Subcutaneous adipose tissue (tissue), 4 donors: ENCODE measurements around the gene TXNRD2. TPM values are rescaled to one million over a fixed set of nuclear protein-coding genes. Genes with fewer than 3 reads are reported as not detected.

Experiments
- total RNA-seq, 4 donors: library from RNA; depleted of rRNA; stranded (reverse); fragments of >200 nt; gene quantifications; one replicate each; pipeline ENCODE4 v1.1.0, GENCODE V29; 2016
- TF ChIP-seq, protein P1 (sequence below): fragments of 450-650 bp; IDR thresholded peaks from one replicate; pipeline ENCODE4 v1.5.1; 2016; ENCODE audit warnings: low read depth, mild to moderate bottlenecking, control low read depth, antibody characterized with exemption, moderate library complexity

The TXNRD2 gene
- total RNA-seq, 4 donors from 2014 or later = 11.1 to 28.4 (median 15.8) TPM

DNA sequence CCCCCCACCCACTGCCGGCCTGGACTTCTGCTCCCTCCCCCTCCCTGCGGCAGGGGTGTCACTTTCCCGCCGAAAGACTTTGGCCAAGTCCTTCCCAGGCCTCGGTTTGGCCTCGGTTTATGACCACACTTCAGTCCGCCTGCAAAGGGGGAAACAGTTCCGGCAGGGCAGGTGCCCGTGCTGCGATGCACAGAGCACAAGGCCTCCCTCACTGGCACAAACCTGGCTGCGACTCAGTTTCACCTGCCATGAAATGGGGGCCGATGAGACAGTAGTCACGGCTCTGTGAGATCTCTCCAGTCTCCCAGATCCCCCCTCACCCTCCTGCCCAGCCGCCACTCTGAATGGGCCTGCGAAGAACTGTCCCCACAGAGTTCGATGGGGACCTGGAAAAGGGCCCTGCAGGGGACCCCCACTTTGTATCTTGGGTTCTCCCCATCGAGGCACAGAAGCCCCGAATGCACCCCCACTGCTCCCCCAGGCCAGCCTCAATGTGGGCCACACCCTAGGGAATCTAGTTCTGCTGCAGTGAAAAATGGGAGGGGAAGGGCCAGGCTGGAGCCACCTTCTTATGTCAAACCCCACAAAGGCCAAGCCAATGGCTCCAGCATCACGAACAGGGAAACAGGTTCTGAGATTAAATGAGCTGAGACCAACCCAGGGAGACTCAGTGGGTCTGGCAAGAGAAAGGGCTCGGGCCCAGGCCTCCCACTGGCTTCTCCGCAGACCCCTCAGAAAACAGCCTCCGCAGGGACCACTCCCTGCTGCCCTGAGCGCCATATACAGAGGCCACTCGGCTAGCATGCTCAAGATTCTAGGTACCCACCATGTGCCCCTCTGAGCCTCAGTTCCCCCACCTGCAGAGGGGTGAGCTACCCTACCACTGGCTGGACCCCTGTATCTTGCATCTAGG, 46.0 kb upstream of the TXNRD2 start:
- TF ChIP-seq, protein P1, sequence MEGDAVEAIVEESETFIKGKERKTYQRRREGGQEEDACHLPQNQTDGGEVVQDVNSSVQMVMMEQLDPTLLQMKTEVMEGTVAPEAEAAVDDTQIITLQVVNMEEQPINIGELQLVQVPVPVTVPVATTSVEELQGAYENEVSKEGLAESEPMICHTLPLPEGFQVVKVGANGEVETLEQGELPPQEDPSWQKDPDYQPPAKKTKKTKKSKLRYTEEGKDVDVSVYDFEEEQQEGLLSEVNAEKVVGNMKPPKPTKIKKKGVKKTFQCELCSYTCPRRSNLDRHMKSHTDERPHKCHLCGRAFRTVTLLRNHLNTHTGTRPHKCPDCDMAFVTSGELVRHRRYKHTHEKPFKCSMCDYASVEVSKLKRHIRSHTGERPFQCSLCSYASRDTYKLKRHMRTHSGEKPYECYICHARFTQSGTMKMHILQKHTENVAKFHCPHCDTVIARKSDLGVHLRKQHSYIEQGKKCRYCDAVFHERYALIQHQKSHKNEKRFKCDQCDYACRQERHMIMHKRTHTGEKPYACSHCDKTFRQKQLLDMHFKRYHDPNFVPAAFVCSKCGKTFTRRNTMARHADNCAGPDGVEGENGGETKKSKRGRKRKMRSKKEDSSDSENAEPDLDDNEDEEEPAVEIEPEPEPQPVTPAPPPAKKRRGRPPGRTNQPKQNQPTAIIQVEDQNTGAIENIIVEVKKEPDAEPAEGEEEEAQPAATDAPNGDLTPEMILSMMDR = no peak

DNA sequence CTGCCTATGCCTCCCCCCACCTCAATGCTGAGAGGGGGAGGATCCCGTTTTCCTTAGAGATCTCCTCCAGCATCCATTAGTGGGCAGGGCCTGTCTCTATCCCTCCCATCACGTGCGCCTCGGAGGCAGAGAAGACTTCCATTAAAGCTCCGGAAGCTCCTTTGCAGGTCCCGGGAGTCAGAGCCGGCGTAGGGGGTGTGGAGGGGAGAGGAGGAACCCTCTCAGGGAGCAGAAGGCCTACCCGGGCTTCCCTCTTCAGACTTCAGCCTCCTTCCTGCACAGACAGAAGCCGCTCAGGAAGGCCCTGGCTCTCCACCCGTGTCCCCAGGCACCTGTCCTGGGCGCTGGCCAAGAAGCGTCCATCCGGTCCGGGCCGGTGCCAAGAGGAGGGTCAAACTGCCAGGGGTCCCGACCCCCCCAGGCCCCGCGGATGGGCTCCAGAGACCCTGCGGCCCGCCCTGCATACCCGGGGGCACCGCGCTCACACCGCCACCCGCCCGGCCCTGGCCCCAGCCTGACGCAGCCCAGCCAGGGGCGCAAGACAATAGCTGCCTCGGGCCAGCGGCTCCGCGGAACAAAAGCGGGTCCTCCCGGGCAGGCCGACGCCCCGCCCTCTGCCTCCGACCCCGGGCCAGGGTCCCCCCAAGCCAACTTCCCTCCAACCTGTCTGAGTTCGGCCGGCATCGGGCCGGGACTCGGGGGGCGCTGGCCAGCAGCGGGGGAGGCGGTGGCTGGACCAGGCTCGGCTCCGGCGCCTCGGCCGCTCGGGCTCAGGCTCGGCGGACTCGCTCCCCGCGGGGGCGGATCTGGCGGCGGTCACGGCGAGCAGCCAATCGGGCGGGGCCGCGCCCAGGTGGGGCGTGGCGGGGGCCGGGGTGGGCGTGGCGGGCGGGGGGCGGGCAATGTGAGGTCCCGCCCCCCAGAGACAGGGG, 45.1 kb upstream of the TXNRD2 start:
- TF ChIP-seq, protein P1 = no peak

DNA sequence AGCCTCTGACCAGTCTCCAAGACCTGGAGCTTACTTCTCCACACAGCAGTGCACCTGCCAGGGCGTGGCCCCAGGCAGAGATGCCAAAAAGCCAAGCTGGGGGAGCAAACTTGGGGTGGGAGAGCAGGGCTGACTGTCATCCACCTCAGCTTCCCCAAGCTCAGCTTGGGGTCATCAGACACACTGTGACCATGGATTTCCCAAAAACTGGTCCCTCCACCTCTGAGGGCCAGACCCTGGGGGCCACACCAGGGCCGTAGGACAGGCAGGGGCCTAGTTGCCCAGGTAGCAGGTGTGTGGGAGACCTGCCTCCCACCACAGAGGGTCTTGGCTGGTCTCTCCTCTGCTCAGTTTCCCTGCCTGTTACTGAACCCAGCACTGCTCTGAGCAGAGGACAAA, 44.4 kb upstream of the TXNRD2 start:
- TF ChIP-seq, protein P1 = no peak

DNA sequence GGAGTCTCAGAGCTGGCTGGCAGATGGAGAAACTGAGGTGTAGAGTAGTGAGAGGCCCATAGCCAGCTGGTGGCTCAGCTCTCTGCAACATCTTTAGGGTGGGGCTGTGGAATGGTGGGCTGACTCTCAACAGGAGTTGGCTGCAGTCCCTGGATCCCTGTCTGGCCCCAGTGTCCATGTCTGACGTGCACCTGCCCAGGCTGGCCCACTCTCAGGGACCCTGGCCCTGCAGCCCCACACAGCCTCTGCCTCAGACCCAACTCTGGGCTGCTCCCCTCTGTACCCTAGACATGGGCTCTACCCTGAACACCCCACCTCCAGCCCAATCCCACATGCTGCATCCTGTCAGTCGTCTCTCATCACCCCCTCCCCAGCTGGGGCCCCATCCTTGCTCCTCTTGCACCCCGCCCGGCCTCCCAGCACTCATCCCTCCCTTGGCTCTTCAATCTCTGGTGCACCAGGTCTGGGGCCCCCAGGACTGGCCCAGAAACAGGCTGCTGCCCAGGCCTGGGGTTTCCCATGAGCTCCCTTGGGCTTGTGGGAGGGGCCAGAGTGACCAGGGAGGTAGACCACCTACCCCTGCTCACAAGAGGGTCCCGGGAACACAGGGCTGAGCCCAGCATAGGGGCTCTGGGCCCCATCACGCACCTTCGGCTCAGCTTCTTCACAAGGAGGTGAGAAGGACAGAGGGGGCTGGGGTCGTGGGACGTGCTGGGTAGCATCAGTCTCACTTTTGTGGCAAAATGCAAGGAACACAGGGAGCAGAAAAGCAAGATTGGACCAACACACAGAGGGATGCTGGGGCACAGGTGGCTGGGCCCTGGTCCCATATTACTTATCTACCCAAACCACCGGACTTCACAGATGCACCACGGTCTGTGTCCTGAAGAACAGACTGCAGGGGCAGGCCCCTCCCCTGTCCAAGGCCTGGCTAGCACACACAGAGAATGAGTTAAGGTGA, 43.5 kb upstream of the TXNRD2 start:
- TF ChIP-seq, protein P1 = no peak

DNA sequence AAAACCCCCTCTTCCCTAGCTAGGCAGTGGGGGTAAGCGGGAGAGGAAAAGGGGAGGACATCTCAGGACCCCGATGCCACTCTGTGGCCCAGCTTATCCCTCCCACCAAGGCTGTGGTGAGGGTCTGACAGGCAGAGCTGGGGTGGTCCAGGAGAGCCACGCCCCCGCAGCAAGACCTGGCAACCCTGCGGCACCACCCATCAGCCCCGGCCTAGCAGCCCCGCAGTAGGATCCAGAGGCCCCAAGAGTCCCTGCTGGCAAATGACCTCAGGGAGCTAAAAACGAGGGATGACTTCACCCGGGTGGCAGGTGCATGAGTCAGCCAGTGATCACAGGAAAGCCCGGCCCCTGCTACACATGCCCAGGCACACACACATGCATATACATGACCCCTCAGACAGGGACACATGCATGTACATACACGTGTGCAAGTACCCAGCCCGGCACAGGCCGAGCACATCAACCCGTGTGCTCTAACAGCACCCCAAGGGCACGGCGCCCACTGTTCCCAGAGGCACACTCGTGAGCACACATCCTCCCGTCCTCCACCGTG, 42.7 kb upstream of the TXNRD2 start:
- TF ChIP-seq, protein P1 = no peak

DNA sequence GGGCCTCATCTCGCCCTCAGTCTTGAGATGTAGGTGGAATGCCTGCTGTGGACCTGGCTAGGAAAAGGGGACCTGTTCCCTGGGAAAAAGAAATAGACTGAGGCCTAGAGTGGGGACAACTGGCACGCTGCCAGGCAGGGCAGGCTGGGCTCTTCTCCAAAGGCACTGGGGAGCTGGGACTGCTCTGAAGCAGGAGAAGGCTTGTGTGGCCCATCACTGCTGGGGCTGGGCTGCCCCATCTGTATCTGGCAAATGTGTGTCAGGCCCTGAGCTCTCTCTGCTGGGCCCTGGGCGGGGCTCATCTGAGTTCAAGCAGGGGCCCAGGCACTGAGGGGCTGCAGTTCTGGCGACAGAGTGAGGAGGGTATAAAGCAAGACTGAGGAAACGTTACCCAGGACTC, 42.1 kb upstream of the TXNRD2 start:
- TF ChIP-seq, protein P1 = no peak
